Measurements from ENCODE around the gene POLR3K.

- TF ChIP-seq CTCF (IDR thresholded peaks at IDR 0.05 in 8 of 11, conservative IDR thresholded peaks at IDR 0.05 in 3 of 11) (no peak), POLR2AphosphoS5 (IDR thresholded peaks at IDR 0.05) (peak in 1 of 3 donors; percentile 42), POLR2A (IDR thresholded peaks at IDR 0.05) (no peak)
These were observed 11.9 kb downstream of the POLR3K start for GRCh38 chr16:41439-42068.
